LNCaP clone FGC (cell line): Measurements from ENCODE around the gene MRTFB.

Experiments
- DNase-seq: peaks from one replicate; pipeline ENCODE4 v3.0.0-alpha.2; 2011; ENCODE audit warnings: low read depth
- H3K4me3 ChIP-seq: 2 replicates; pipeline ENCODE4 v1.5.1; 2011; ENCODE audit warnings: mild to moderate bottlenecking, low read depth, low read length, control low read depth
- CTCF ChIP-seq: IDR thresholded peaks from 2 replicates; pipeline ENCODE4 v1.5.1; 2012; ENCODE audit warnings: mild to moderate bottlenecking; ENCODE audit not compliant: control insufficient read depth, insufficient read depth; ENCODE audit errors: extremely low read depth

Gene MRTFB

GRCh38 chr16:14196011-14196410 lies 124.9 kb downstream of the MRTFB start:
- no peak for DNase-seq
- no peak overlapping the region for H3K4me3 ChIP-seq
- TF ChIP-seq CTCF = no peak

GRCh38 chr16:14196539-14196938 lies 125.4 kb downstream of the MRTFB start:
- no peak for TF ChIP-seq CTCF
- no peak overlapping the region for H3K4me3 ChIP-seq
- no peak for DNase-seq

GRCh38 chr16:14198012-14198411 lies 126.9 kb downstream of the MRTFB start:
- DNase-seq = no peak
- no peak overlapping the region for H3K4me3 ChIP-seq
- no peak for TF ChIP-seq CTCF

- DNase-seq = no peak
- no peak for TF ChIP-seq CTCF
- H3K4me3 ChIP-seq = no peak overlapping the region
Measured at GRCh38 chr16:14198572-14198971, 127.5 kb downstream of the MRTFB start.

- TF ChIP-seq CTCF = no peak
- no peak overlapping the region for H3K4me3 ChIP-seq
- DNase-seq = no peak
Measured at GRCh38 chr16:14199199-14199598, 128.1 kb downstream of the MRTFB start.

- TF ChIP-seq CTCF = no peak
- no peak for DNase-seq
Measured at GRCh38 chr16:14199624-14200023, 128.5 kb downstream of the MRTFB start.

GRCh38 chr16:14202095-14202494 lies 131.0 kb downstream of the MRTFB start:
- DNase-seq = no peak
- TF ChIP-seq CTCF = no peak
- H3K4me3 ChIP-seq = no peak overlapping the region

More at GRCh38 chr16:14199624-14200023, 128.5 kb downstream of the MRTFB start:
- H3K4me3 ChIP-seq = no peak overlapping the region
